ENCODE measurements around the gene SLC3A2.
"Not testable (repeated sequence)": the region's sequence is repeated elsewhere in the genome, so short reads cannot be mapped to it uniquely, and the experiment has no call there.

The SLC3A2 gene

GRCh38 chr11:62852523-62853188 is 28.0 kb upstream of the SLC3A2 start:
- DNase-seq = no peak

GRCh38 chr11:62853279-62853965 is 27.3 kb upstream of the SLC3A2 start:
- DNase-seq = peak; percentile 35

GRCh38 chr11:62854013-62854824 is 26.5 kb upstream of the SLC3A2 start:
- DNase-seq = no peak

GRCh38 chr11:62854825-62855570 is 25.7 kb upstream of the SLC3A2 start:
- DNase-seq = no peak

GRCh38 chr11:62855571-62856332 is 24.9 kb upstream of the SLC3A2 start:
- DNase-seq = peak; percentile 98

GRCh38 chr11:62856333-62856895 is 24.3 kb upstream of the SLC3A2 start:
- DNase-seq = no peak

- DNase-seq = no peak
Observed at GRCh38 chr11:62857541-62857982, 23.1 kb upstream of the SLC3A2 start.

GRCh38 chr11:62858201-62858600 is 22.5 kb upstream of the SLC3A2 start:
- DNase-seq = no peak

GRCh38 chr11:62859281-62859703 is 21.4 kb upstream of the SLC3A2 start:
- DNase-seq = not testable (repeated sequence)

- DNase-seq = no peak
Observed at GRCh38 chr11:62860835-62861563, 19.7 kb upstream of the SLC3A2 start.

GRCh38 chr11:62861564-62862192 is 19.0 kb upstream of the SLC3A2 start:
- DNase-seq = not testable (repeated sequence)

- no peak for DNase-seq
Observed at GRCh38 chr11:62863687-62864335, 16.9 kb upstream of the SLC3A2 start.

GRCh38 chr11:62865635-62866034 is 15.1 kb upstream of the SLC3A2 start:
- DNase-seq = no peak

GRCh38 chr11:62874851-62875250 is 5.8 kb upstream of the SLC3A2 start:
- DNase-seq = no peak

- no peak for DNase-seq
Observed at GRCh38 chr11:62875698-62876478, 4.8 kb upstream of the SLC3A2 start.

GRCh38 chr11:62876712-62877111 is 4.0 kb upstream of the SLC3A2 start:
- no peak for DNase-seq

GRCh38 chr11:62879235-62879978 is 1.3 kb upstream of the SLC3A2 start:
- DNase-seq = no peak

- DNase-seq = no peak
Observed at GRCh38 chr11:62880231-62880802, 379 bp upstream of the SLC3A2 start.

Measured in central memory CD4-positive, alpha-beta T cell (primary cell).